VCaP (cell line): ENCODE data around the gene DMXL1.
A peak's percentile ranks its signal among the peaks of the same experiment; 100 is the strongest.

ENCODE experiments used
- H3K27ac ChIP-seq: fragments of 450-650 bp; 2 replicates; pipeline ENCODE4 v1.5.1; 2017
- TF ChIP-seq, protein P1 (sequence below): fragments of 450-650 bp; conservative IDR thresholded peaks from 2 replicates; pipeline ENCODE4 v1.5.1; 2017; ENCODE audit warnings: mild to moderate bottlenecking, moderate library complexity

Gene DMXL1

DNA sequence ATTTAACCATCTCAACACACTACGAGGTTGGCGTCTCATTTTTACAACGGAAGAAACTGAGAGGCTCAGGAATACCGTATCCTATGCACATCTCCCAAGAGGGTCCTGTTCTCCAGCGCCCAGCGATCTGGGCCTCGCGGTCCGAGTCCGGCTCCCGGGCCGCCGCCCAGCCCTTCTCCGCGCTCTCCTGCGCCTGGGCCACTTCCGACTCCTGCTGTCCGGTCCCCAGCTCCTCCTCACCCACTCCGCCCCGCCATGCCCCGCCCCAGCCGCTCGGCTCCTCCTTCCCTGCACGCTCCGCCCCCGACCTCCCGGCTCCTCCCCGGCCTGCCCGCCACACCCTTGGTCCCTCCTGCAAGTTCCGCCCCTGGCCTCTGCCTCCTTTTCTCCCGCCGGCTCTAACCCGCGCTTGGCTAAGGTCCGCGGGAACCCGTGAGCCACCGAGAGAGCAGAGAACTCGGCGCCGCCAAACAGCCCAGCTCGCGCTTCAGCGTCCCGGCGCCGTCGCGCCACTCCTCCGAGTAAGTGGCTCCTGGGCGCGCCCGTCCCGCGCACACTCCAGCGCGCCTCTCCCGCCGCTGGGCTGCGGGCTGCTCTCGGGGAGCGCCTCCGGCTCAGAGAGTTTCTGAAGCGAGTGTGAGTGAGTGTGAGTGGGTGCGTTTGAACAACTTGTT is 197.6 kb downstream of the DMXL1 start:
- TF ChIP-seq, protein P1, sequence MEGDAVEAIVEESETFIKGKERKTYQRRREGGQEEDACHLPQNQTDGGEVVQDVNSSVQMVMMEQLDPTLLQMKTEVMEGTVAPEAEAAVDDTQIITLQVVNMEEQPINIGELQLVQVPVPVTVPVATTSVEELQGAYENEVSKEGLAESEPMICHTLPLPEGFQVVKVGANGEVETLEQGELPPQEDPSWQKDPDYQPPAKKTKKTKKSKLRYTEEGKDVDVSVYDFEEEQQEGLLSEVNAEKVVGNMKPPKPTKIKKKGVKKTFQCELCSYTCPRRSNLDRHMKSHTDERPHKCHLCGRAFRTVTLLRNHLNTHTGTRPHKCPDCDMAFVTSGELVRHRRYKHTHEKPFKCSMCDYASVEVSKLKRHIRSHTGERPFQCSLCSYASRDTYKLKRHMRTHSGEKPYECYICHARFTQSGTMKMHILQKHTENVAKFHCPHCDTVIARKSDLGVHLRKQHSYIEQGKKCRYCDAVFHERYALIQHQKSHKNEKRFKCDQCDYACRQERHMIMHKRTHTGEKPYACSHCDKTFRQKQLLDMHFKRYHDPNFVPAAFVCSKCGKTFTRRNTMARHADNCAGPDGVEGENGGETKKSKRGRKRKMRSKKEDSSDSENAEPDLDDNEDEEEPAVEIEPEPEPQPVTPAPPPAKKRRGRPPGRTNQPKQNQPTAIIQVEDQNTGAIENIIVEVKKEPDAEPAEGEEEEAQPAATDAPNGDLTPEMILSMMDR = no peak
- peak overlapping the region; percentile 85 for H3K27ac ChIP-seq

DNA sequence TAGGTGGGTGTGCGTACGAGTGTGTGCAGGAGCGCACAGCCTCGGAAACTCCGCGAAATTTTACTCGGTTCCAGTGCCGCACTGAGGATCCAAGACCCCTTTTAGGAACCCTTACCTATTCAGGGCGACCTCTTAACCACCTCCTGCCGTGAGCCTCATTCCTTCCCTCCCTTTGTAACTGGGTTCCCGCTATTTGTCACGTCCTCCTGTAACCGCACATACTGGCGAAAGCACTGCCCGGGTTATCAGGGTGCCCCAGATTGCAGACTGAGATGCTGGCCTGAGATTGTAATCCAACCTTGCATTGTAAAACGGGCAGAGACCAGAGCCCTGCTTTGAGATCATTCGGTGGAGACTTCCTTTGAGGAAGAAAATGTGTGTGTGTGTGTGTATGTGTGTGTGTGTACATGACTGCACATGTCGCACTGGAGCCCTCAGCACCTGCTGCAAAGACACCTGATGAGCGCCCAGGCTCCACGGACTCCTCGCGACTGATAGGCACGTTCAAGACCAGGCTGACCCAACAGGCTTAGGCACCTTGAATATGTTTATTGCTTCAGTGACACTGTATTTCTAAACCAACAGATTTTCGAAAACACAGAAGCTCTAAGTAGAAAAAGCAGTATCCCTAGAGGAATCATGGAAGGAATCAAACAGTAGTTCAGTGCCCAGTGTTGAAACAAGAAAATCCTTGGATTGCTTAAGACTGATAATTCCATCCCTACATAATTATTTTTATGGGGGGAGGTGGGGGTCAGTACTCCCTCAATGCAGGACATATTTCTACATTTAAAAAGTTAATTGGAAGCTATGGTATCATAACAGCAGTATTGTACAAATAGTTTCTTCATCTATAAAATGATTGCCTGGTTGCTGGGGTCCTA is 198.4 kb downstream of the DMXL1 start:
- TF ChIP-seq, protein P1 = no peak
- H3K27ac ChIP-seq = peak overlapping the region; percentile 85

DNA sequence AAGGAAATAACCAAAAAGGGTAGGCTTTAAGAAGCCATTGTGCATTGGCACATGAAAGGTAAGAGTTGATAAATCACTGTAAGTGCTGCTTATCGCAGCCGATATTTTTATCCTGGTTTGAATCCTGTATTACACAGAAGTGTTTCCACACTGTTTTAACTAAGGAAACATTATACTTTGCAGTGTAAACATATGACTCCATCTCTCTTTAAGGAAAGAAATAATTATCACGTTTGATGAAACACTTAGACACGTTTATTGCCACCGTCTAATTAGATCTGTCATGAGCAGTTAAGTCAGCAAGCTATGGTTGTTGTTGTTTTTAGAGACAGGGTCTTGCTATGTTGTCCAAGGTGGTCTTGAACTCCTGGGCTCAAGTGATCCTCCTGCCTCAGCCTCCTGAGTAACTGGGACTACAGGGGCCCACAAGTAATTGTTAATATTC is 199.3 kb downstream of the DMXL1 start:
- H3K27ac ChIP-seq = peak overlapping the region; percentile 32; the same call in 1 of the 2 replicates
- TF ChIP-seq, protein P1 = no peak

DNA sequence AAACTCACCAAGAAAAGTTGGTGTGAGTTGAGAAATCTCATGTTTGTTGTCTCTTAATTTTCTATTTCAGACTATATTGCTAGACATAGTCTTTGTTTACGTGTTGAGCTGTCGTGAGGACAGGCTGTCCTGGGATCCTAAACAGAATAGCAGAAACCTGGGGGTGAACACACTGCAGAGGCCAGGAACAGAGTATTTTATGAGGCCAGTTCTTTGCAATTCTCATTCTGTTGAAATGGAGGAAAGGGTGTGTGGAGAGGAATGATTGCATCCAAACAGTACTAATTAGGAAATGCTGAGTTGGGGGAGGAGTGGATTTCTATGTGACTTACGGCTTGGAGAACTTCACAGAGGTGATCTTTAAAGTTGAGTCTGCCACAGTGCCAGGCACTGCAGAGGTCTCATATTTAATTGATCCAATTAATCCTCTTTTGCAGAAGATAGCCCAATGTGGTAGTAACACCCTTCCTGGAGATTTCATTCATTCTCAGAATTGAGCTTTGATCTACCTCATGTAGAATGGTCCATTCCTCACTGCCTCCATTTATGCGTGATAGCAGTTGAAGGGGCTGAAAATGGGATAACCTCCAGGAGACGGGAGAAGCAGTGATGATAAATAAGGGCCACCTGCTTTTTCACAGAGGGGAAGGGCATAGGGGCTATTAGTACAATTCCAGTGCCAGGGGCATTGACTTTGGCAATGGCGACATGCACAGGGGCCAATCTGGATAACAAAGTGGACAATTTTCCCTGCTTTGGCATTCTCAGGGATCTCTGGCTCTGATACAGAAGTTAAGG is 200.3 kb downstream of the DMXL1 start:
- H3K27ac ChIP-seq = peak overlapping the region; percentile 32; the same call in 1 of the 2 replicates
- TF ChIP-seq, protein P1 = no peak

DNA sequence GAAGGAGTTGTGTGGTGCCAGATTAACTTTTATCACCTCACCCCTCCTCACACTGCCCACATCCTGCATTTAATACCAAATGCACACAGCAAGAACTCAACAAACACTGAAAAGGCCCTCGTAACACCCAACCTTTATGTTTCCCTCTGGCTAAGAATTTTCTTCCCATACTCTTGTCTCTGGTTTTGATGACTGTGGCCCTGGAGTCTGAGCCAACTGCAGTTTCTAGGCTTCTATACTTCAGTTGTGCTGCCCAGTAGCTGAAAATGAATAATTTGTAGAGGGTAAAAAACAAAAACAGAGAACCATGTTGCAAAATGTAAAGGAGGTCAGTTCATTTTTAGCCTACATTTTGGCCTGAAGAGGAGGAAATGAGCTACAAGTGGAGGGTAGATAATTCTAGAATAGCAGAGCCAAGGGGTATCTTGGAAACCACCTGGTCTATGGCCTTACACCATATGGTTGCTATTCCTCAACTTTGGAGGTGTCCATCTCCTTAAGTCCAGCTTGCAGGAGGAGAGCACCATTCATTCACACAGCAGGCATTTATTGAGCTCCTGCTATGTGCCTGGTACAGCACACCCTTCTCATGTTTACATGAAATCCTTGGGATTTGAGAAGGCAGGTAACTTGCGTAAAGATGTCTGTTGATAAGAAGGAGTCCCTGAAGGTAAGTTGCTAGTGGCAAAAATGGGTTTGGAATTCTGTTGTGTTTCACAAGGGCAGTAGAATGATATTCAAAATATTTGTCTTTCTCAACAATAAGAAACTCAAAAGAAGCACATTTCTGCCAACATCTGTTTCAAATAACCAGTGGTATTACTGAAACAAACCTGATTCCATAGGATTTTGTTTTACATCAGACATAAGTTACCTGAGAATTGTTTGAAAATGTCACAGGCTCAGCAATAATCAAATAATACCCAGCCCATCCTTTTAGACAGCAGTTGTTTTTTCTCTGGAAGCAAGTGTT is 201.2 kb downstream of the DMXL1 start:
- TF ChIP-seq, protein P1 = no peak
- H3K27ac ChIP-seq = peak overlapping the region; percentile 32; the same call in 1 of the 2 replicates

DNA sequence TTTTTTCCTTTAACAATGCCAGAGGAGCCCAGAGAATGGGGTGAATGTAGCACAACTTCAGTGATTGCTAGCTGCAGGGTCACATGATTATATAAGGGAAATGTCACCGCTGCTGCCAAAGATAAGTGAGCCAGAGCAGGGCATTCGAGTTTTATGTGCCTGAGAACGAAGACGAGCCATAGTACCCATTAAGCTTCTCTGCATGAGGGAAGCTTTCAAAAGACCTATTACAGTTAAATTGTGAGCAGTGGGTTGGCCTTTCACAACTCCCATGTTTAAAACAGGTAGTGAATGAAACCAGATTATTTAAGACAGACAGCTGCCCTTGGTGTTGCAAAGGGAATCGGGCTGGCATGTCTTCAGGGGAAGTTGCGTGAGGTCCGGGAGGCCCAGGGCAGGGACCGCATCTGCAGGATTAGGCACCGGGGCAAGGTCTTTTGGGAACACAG is 202.5 kb downstream of the DMXL1 start:
- no peak overlapping the region for H3K27ac ChIP-seq
- TF ChIP-seq, protein P1 = no peak
